Renal pelvis (tissue), 4 donors: ENCODE results near the gene PRSS16. TPM values are rescaled to one million over a fixed set of nuclear protein-coding genes. Genes with fewer than 3 reads are reported as not detected.

ENCODE experiments used
- DNase-seq: peaks from one replicate; pipeline ENCODE4 v3.0.0-alpha.2; 2013
- polyA plus RNA-seq, 3 donors: library from polyadenylated mRNA; unstranded; fragments of 120-200 nt; gene quantifications; one replicate each; pipeline ENCODE4 v1.2.1, GENCODE V29; 2013; ENCODE audit not compliant: insufficient read length in 3 of 3

PRSS16 gene
- polyA plus RNA-seq, 3 donors, result 0.10 to 0.61 (median 0.23) TPM

DNA sequence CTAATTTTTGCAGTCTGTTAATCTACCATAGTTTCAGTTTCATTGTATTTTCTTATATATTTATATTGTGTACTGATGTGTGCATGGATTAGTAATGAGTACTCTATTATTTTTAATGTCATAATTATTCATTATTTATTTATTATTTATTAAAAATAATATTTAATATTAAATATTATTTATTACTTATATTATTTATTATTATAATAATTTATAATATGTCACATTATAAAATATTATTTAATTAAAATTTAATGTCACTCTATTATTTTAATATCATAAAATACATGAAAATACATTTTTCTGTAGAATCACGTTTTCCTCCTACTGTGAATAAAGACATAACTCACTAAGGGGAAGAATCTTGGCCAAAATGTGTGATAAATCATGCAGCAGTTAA is 34.1 kb downstream of the PRSS16 start:
- DNase-seq, result no peak

DNA sequence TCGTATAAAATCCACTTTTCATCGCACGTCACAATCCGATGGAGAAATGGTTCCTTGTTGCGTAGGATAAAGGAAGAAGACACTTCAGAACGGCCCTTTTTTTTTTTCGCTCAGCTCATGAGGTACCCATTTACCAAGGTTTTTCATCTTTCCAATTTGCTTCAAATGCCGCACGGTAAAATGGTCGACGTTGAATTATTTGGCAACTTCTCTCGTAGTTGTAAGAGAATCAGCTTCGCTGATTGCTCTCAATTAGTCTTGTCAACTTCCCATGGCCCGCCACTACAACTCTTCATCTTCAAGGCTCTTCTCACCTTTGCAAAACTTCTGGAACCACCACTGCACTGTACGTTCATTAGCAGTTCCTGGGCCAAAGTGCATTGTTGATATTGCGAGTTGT is 35.8 kb downstream of the PRSS16 start:
- no peak for DNase-seq

DNA sequence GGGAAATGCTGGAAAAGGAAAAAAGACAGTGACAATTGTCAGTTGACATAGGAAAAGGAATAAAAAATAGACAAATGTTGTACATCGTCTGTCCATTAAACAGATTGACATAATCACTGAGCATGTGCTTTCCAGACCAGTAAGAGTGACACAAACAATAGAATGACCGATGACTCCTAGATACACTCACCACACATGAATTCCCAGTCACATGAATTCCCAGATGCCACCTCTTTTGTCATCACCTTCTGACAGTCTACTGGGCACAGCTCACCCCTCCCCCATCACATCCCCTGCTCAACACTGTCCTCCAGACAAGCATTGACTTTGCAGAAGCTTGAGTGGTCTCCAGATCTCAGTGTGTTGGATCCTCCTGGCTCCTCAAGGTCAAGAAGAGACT is 38.6 kb downstream of the PRSS16 start:
- DNase-seq, result no peak

DNA sequence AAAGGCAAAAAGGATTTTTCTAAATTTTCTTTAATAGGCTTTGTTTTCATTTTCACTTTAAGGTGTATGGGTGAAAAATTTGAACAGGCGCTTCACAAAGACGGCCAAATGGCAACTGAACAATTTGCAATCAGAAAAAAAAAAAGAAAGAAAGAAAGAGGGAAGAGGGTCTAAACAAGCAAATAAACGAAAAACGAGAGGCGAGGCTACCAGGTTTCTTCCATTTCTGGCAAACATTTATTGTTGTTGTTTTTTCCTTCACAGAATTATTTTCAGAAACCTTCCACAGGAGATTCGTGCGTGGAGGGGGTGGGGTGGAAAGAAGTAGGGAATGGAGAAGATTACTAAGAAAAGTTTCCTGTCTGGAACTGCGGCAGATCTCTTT is 40.2 kb downstream of the PRSS16 start:
- no peak for DNase-seq

DNA sequence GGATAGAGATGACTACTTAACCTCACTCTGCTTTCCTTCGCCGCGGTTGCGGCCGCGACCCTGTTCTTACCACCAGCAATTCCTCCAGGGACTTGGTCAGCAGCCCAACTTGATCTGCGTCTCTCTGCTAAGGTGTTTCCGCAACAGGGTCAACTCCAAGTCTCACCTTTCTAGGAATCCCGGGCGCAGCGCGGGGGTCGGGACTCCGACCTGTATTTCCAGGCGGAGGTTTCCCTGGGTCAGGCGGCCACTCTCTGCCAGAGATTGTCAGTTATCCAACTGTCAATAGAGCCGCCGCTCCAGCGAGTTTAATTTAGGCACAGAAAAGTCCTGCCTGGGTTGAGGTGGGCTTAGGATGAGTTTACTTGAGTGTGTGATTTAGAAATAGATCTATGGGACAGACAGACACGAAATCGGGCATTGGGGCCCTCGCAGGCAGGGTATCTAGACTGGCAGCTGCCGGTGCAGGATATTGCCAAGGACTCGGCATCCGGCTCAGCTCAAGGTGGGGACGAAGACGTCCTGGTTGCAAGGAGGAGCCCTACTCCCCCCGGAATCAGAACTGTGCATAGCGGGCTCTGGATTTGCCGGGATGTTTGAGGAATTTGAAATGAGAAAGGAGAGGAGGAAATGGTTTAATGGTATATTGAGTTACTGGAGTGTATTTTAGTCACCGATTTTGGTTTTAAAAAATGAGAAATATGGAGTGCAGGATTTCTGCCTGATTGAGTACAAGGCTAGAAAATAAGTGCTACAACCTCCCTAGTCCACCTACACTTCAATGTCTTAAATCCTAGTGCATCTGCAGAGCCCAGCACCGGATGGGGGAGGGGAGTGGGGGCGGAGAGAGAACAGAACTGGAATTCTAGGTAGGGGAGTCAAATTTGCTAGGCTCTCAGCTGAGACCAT is 40.9 kb downstream of the PRSS16 start:
- DNase-seq, result no peak

DNA sequence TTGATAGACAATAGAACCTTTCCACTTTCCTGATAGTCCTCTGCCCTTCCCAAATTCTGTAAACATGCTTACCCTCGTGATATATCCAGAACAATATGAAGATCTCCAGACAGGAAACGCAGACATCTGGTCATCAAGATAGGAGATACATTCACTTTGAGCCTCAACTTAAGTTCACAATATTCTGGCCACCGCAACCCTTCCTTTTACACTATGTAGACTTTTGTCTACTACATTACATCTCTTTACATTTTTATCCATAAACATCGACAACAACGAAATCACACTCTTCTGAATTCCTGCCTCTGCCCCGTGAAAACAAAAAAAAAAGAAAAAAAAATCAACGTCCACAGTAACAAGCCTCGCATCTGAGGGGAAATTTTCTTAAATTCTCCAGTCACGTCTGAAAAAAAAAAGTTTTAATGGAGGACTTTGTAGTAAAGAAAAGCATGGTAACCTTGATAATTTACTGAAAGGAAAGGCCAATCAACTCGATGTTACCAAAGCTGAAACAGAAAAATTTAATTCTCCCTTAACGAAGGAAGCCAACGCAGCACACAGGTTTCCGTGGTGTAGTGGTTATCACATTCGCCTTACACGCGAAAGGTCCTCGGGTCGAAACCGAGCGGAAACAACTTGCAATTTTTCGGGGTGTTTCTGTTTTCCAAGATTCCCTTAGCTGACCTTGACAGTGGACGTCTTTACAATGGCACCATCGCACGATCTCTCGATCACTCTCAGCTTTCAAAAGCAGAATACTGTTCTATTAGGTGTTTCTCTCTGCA is 42.8 kb downstream of the PRSS16 start:
- DNase-seq, result no peak

DNA sequence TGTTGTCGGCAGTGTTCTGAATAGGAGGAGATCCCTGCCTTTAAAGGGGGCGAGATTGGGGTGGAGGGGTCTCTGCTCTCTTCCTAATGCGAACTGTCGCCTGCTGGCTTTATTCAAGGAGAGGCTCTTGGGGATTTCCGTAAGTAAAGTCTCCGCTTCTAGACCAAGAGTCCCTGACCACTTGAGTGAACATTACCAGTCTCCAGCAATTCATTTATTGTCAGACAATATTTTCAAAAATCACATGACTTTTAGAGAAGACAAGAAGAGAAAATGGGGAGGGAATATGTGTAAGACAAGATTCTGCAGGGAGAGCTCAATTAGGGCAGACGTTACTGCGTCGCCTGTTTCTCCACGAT is 43.3 kb downstream of the PRSS16 start:
- DNase-seq, result no peak

DNA sequence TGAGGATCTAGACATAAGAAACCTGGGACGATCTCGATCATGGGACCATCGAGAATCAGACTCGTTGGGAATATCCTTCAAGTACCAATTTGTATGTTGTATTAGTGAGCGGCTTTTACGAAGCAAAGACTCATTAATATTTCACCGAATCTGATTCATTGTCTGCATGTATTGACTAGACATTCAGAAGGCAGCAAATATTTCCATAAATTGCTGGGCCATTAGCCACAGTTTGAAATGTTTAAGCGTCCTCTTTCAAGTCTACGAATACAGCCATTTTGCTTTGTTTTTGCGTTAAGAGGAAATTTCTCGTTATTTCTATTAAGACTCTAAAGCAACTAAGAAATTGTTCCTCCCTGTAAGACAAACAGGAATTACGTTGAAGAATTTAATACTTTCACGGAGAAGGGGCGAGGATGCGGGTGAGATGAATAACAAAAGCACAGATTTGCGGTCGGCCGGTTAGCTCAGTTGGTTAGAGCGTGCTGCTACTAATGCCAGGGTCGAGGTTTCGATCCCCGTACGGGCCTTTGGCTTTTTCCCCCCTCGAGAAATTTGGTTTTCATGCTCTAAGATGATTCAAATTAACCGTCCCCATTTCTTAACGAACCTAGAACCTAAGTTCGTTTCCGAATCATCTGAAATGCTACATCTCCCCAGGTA is 46.1 kb downstream of the PRSS16 start:
- DNase-seq, result no peak

DNA sequence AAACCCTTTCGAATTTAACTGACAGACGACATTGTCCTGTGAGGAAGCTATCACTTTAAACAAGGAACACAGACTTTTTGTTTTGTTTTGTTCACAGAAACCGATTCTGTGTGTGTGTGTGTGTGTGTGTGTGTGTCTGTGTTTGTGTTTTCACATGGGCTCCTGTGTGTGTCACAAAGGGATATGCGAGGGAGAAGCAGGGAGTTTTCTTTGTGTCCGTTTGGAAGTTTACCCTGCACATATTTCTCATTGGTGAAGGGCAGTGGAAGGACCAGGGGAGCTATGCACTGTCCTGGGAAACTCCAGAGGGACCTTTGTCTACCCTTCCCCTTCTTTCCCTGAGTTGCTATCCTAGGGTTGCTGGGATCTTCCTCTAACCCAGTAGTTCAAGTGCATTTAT is 46.9 kb downstream of the PRSS16 start:
- no peak for DNase-seq

DNA sequence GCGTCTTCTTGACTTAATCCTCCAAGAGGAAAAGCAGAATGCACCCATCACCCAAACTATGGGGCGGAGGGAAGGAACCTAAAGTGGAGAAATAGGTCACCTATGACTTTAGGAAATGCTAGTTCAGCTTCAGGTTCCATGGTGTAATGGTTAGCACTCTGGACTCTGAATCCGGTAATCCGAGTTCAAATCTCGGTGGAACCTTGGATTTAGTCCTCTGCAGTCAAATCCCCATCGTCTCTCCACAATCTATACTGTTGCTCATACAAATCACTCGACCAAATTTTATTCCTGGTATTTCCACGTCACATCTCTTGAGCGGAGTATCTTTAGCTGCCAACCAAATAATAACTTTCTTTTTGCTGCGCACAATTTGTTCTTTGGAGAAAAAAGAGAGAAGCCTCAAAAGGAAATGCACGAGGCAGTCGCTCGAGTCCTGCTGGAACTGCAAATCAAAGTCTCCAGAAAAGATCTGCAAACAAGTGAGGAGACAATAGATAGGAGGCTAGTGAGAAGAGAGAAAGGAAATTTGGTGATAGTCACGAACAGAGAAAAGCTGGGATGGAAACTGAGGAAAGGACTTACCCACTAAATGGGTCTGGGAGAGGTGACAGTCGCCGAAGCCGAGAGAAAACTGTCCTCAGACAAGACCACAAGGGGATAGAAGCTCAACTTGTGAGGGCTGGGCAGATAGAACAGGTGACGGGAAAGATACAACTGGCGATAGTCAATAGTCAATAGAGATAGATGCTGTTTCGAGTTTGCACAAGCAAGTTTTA is 48.0 kb downstream of the PRSS16 start:
- DNase-seq, result no peak

DNA sequence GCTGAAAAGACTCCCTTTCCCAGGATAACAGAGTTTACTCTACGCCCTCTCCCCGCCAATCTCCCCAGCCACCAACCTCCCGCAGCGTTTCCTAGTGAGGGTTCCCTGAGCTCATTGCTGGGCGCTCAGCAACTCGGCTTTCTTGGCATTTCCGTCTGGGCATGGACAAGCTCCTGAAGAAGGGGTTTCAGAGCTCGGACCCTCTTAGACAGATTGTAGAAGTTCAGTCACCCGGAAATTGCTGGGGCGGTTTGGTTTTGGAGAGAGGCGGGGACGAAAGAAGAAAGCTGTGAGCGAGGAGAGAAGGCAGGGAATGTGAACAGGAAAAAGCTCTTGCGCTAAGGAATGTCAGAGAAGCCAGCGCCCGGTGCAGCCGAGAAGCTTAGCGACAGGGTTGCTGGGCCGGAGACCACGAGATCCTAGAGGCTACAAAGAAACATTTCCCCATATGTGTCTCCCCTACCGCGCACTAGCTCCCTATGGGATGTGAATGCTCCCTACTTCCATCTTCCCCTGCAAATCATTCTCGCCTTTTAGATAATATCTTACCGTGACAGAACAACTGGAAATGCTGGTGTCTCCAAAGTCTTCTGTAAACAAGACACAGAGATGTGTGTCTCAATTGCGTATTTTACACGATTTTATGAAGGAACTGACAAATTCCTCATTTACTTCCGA is 48.7 kb downstream of the PRSS16 start:
- DNase-seq, result no peak

DNA sequence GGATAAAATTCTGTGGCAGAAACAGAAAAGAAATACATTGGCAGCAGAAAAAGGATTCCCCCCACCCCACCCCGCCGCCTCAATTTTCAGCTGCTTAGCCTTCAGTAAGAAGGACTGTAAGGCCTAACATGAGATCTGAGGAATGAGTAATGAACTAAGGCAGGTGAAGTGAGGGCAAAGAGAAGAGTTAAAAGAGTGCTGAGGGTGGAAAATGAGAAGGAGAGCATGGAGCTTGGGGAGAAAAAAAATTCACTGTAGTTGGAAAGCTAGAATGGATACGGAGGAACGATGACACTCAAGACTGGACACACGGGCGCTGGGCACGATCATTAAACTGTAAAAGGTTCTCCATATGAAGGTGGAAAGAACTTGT is 50.0 kb downstream of the PRSS16 start:
- no peak for DNase-seq

DNA sequence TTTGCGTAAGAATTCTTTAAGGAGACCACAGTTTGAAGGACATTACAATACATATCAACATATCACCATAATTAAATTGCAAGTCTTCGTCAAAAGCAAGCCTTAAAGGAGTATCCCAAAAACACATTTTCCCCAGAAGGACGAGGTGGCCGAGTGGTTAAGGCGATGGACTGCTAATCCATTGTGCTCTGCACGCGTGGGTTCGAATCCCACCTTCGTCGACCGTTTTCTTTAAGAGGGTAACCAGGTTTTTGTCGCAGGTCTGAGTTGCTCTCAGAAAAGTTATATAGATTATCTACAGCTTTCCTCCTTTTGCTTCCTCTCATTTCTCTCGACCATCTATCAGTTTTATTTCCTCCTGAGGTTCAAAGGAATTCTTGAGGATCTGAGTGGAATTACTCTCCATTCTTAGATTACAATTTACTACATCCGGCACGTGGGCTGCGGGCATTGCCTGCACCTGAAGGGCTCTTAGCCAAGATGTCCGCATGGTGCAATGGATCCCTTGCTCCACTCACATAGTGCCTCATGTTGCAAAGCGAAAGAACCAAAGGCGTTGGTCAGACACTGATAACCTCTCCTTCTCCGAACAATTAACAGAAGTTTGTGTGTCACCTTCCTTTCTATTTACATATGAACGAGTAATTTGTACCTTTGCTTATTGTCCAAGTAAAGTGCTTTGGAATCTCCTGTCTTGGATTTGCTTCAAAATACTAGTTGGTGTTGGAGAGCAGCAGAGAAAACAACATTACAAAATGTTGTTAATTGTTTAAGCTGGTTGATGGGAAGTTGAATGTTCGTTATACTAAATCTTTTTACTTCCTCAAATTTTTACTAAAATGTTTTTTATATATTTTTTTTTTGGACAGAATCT is 50.6 kb downstream of the PRSS16 start:
- DNase-seq, result no peak

DNA sequence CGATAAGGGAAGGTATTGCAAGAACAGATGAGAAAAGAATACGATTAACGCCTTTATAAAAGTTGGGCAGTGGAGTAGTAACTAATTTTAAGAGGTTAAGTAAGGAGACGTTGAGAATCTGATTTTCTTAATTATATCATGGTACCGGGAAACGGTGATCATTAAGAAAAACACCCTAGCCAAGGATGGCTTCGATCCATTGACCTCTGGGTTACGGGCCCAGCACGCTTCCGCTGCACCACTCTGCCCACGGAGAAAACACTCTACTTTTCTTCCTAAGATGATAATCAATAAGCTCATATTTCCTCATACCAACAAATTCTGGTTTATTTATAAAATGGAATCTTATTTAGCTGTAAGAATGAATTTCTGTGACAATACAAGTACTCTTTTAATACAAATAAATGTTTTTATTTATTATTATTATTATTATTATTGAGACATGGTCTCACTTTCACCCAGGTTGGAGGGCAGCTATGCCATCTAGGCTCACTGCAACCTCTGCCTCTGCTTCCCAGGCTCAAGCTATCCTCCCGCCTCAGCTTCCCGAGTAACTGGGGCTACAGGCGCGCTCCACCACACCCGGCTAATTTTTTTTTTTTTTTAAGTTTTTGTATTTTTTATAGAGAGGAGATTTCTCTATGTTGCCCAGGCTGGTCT is 56.2 kb downstream of the PRSS16 start:
- no peak for DNase-seq

Other genes with a start within 250 kb of the PRSS16 start
- not detected for gene POM121L2, start 64.6 kb downstream of the PRSS16 start, polyA plus RNA-seq
- 10 to 100 TPM; 10.2 to 14.6 (median 12.6) TPM for gene ZNF391, start 141.1 kb downstream of the PRSS16 start, polyA plus RNA-seq
- gene ZNF184, start 225.4 kb downstream of the PRSS16 start, polyA plus RNA-seq, result 10 to 100 TPM; 15.7 to 18.1 (median 16.6) TPM